GM12878 (cell line): Measurements from ENCODE around the gene SCGB2B2.

Experiments
- CTCF ChIP-seq, 3 experiments: IDR thresholded peaks in 2 of 3; conservative IDR thresholded peaks in 1 of 3; 2 replicates each; pipeline ENCODE4 v1.5.1; 2011; ENCODE audit warnings: low read depth in 3 of 3, low read length in 3 of 3, mild to moderate bottlenecking in 3 of 3, control low read depth in 2 of 3, moderate library complexity in 2 of 3, inconsistent platforms in 1 of 3, mixed read lengths in 1 of 3; ENCODE audit not compliant: control insufficient read depth in 2 of 3, insufficient read depth in 1 of 3; ENCODE audit errors: extremely low read depth in 1 of 3
- MAX ChIP-seq: IDR thresholded peaks from 2 replicates; pipeline ENCODE4 v1.6.1; 2012; ENCODE audit warnings: low read depth, low read length, improper control_type of control experiment
- MXI1 ChIP-seq: fragments of 150-350 bp; IDR thresholded peaks from 2 replicates; pipeline ENCODE4 v1.6.1; 2011; ENCODE audit warnings: low read depth, mild to moderate bottlenecking, inconsistent platforms, low read length, improper control_type of control experiment
- POLR2AphosphoS5 ChIP-seq: IDR thresholded peaks from 2 replicates; pipeline ENCODE4 v1.6.1; 2011; ENCODE audit warnings: mild to moderate bottlenecking, low read length, inconsistent platforms
- SP1 ChIP-seq: IDR thresholded peaks from one replicate; pipeline ENCODE4 v1.6.1; 2011; ENCODE audit warnings: low read depth, low read length
- ZNF24 ChIP-seq: fragments of 450-650 bp; IDR thresholded peaks from 2 replicates; pipeline ENCODE4 v1.6.1; 2017; ENCODE audit warnings: antibody characterized with exemption, mild to moderate bottlenecking
- TF ChIP-seq, protein P1 (sequence below): fragments of 450-650 bp; conservative IDR thresholded peaks from 2 replicates; pipeline ENCODE4 v1.6.1; 2017; ENCODE audit warnings: mild to moderate bottlenecking, moderate library complexity

DNA sequence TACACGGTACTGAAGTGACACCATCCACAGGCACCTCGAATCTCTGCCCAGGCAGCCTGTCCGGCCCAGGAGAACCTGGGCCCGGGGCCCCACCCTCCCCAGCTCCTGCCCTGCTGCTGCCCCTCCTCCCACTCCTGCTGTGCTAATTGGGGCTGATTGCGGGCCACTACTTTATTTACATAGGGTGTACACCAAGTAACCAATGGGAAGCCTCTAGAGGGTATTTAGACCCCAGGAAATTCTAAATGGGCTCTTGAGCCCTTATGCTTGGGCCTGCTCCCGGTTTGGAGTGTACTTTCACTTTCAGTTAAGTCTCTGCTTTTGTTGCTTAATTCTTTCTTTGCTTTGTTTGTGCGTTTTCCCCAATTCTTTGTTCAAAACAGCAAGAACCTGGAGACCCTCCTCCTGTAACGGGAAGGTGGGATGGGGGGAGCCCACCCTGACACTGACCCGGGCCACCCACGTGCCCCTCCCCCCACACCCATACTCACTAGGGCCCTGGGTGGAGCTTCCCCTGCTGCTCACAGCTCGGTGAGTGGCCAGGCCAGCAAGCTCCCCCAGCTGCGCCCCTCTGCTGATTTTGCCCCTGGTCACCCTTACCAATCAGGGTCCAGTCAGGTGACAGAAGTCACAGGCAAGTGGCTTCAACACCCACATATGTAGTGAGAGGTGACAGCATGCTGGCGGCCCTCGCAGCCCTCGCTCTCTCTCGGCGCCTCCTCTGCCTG is 9.4 kb downstream of the SCGB2B2 start:
- TF ChIP-seq ZNF24: no peak
- no peak for TF ChIP-seq MAX
- no peak for TF ChIP-seq SP1
- TF ChIP-seq, protein P1, sequence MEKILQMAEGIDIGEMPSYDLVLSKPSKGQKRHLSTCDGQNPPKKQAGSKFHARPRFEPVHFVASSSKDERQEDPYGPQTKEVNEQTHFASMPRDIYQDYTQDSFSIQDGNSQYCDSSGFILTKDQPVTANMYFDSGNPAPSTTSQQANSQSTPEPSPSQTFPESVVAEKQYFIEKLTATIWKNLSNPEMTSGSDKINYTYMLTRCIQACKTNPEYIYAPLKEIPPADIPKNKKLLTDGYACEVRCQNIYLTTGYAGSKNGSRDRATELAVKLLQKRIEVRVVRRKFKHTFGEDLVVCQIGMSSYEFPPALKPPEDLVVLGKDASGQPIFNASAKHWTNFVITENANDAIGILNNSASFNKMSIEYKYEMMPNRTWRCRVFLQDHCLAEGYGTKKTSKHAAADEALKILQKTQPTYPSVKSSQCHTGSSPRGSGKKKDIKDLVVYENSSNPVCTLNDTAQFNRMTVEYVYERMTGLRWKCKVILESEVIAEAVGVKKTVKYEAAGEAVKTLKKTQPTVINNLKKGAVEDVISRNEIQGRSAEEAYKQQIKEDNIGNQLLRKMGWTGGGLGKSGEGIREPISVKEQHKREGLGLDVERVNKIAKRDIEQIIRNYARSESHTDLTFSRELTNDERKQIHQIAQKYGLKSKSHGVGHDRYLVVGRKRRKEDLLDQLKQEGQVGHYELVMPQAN: no peak
- TF ChIP-seq POLR2AphosphoS5: no peak
- TF ChIP-seq MXI1: no peak
- no peak for TF ChIP-seq CTCF (IDR thresholded peaks at IDR 0.05 in 2 of 3, conservative IDR thresholded peaks at IDR 0.05 in 1 of 3; ENCODE audit: control insufficient read depth in 2 of 3, extremely low read depth in 1 of 3, insufficient read depth in 1 of 3, low read depth in 3 of 3, low read length in 3 of 3)
